Uterus (tissue), 2 donors: Measurements from ENCODE around the gene GRID2.

Experiments used
- POLR2A ChIP-seq, 2 donors: fragments of 450-650 bp; IDR thresholded peaks; one replicate each; pipeline ENCODE4 v1.6.1; 2016; ENCODE audit warnings: antibody characterized with exemption in 2 of 2, mild to moderate bottlenecking in 1 of 2, moderate library complexity in 1 of 2
- TF ChIP-seq, protein P1 (sequence below), 4 experiments: fragments of 200-600 bp in 2 of 4; fragments of 450-650 bp in 2 of 4; sonication (generic) in 2 of 4; IDR thresholded peaks; one replicate each; pipeline ENCODE4 v1.5.1; 2016 to 2019; ENCODE audit warnings: antibody characterized with exemption in 4 of 4, mild to moderate bottlenecking in 2 of 4, moderate library complexity in 1 of 4

DNA sequence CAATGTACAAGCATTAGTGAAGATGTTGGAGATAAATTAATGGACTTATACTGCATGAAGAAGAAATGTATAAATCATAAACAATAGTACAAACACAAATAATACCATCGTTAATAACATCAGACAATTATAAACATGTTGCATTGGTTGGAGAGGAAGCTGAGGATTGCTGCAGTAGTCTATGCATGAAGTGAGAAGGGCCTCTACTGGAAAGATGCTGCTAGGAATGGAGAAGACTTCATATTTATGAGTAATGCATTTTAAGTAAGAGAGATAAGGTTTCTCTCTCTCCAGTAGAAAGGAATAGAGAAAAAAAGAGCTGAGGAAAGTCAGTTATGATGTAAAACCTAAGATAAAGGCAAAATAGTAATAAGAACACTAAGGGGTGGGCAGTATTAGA is 247.8 kb downstream of the GRID2 start:
- TF ChIP-seq, protein P1, sequence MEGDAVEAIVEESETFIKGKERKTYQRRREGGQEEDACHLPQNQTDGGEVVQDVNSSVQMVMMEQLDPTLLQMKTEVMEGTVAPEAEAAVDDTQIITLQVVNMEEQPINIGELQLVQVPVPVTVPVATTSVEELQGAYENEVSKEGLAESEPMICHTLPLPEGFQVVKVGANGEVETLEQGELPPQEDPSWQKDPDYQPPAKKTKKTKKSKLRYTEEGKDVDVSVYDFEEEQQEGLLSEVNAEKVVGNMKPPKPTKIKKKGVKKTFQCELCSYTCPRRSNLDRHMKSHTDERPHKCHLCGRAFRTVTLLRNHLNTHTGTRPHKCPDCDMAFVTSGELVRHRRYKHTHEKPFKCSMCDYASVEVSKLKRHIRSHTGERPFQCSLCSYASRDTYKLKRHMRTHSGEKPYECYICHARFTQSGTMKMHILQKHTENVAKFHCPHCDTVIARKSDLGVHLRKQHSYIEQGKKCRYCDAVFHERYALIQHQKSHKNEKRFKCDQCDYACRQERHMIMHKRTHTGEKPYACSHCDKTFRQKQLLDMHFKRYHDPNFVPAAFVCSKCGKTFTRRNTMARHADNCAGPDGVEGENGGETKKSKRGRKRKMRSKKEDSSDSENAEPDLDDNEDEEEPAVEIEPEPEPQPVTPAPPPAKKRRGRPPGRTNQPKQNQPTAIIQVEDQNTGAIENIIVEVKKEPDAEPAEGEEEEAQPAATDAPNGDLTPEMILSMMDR (IDR thresholded peaks at IDR 0.05), result no peak
- TF ChIP-seq POLR2A (IDR thresholded peaks at IDR 0.05), result no peak
